GM21737 (cell line): Measurements from ENCODE around the gene CCNK.

Experiments
- ATAC-seq: cut with Tn5 transposase; IDR thresholded peaks from one replicate; pipeline ENCODE4 v1.9.1; 2021; ENCODE audit warnings: mild to moderate bottlenecking, moderate library complexity; ENCODE audit not compliant: unreplicated experiment

The CCNK gene

GRCh38 chr14:99532310-99532709, 51.1 kb downstream of the CCNK start:
- ATAC-seq = no peak

GRCh38 chr14:99534333-99534732, 53.1 kb downstream of the CCNK start:
- no peak for ATAC-seq

GRCh38 chr14:99534863-99535262, 53.7 kb downstream of the CCNK start:
- ATAC-seq = no peak

DNA sequence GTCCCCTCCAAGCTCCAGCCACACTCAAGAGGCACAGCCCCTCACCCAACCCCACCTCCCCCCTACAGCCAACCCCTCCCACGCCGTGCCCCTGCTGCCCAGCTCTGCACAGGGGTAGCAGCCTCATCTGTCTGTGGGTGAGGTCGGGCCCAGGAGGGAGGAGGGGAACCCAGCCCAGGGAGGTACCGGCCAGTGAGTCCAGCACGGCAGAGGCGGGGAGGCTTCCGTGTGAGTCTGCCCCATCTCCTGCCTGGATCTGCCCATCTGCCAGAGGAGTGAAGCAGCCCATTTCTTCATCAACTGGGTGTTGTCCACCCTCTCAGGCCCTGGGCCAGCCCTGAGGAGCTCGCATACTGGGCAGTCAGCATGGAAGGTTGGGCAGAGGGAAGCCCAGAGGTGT, 54.2 kb downstream of the CCNK start:
- ATAC-seq = no peak

- no peak for ATAC-seq
These were observed 54.9 kb downstream of the CCNK start for GRCh38 chr14:99535908-99536778.

- ATAC-seq = no peak
These were observed 56.2 kb downstream of the CCNK start for GRCh38 chr14:99537399-99537798.

- ATAC-seq = no peak
These were observed 57.1 kb downstream of the CCNK start for GRCh38 chr14:99538275-99538674.

GRCh38 chr14:99538733-99539132, 57.5 kb downstream of the CCNK start:
- ATAC-seq = no peak

DNA sequence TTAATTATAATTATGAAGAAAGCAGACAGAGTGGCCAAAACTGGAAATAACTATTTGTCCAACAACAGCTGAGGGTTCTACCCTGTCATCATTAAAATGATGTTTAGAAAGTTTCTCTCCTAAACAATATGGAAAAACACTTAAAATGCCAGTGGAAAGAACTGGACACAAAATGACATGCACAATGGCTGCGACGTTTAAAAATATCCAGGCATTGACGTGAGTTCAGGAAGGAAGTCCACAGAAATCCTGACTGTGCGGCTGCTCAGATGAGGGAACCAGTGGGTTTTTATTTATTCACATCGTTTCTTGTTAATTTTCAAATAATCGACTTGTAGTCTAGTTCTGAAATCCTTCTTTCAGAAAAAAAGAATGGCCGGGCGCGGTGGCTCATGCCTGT, 58.3 kb downstream of the CCNK start:
- ATAC-seq = no peak

GRCh38 chr14:99540196-99541032, 59.2 kb downstream of the CCNK start:
- ATAC-seq = no peak

DNA sequence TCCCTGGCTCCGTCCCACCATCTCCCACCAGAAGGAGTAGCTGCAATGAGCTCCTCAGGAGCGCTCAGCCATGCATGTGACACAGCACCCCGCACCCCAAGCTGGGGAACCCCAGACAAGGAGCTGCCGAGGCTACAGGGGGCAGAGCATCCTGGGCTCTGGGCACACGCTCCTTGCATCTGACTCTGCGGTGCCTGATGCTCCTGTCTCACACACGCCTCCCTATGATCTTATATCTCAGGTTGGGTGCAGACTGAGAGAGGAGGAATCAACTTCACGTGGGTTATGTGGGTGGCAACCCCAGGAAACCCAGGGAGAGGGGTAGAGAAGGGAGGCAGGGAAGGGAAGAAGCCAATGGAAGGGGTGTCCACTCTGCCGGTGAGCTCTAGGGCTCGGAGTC, 60.0 kb downstream of the CCNK start:
- no peak for ATAC-seq

DNA sequence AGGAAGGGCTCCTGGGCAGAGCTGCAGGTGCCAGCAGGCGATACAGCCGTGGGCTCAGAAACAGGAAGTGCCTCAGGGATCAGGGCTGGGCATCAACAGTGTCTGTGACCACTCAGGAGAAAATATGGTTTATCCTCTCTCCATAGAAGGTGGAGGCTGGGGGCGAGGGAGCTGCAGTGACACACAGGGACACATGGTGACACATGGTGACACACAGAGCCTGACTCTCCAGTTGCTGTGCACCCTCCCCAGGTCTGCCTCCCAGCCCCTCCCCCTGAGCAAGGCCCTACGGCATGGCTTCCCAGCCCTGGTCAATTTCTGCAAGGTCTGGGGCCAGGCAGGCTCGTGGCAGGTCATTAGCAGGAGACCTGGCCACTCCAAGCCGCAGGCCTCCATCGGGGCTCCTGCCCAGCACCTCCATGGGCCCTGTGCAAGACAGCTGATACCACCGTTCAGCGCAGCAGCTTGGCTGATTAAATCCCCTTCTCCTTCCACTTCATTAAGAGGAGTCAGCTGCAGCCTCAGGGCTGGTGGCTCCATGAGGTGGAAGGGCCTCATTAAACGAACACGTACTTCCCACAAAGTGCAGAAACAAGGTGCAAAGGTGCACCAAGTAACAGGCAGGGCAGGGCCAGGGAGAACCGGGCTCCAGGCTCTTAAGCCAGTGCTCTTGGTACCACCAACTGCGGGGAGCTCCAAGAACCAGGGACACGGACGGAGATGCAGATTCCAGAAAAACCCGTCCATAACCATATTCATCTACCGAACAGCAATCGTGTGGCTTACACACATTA, 60.7 kb downstream of the CCNK start:
- no peak for ATAC-seq

- ATAC-seq = no peak
These were observed 61.4 kb downstream of the CCNK start for GRCh38 chr14:99542566-99542965.

DNA sequence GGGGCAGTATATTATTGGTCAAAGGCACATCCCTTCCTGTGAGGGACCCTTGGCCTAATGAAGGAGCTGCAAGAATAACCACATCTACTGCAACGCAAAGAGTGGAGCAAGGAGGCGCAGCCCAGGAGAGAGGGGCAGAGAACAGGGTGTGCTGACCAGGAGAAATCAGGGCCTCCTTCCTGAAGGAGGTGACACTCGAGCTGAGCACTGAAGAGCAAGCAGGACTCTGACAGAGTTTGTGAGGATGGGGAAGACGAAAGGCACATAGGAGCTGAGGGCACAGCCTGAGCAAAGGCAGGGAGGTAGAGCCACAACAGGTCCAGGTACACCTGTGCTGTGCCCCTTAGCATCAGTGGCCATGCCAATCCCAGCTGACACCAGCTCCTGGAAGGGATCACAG, 62.2 kb downstream of the CCNK start:
- no peak for ATAC-seq

- no peak for ATAC-seq
These were observed 62.8 kb downstream of the CCNK start for GRCh38 chr14:99543985-99544384.

DNA sequence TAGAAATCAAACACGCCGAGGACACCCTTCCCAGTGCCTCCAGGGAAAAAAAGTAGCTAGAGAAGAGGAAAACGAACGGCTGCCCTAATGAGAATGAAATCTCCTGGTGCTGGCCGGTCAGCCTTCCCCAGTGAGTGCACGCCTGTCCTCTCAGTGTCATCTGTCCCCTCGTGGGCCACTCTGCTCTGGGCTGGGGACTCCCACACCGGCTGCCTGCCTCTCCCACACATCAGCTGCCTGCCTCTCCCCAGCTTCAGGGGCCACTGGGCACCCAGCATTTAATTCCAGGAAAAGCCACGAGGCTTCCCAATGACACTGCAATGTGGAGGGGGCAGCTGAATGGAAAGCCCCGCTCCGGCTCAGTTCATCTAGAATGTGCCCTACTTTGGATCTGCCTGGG, 63.8 kb downstream of the CCNK start:
- ATAC-seq = no peak

- ATAC-seq = no peak
These were observed 64.4 kb downstream of the CCNK start for GRCh38 chr14:99545586-99545985.

DNA sequence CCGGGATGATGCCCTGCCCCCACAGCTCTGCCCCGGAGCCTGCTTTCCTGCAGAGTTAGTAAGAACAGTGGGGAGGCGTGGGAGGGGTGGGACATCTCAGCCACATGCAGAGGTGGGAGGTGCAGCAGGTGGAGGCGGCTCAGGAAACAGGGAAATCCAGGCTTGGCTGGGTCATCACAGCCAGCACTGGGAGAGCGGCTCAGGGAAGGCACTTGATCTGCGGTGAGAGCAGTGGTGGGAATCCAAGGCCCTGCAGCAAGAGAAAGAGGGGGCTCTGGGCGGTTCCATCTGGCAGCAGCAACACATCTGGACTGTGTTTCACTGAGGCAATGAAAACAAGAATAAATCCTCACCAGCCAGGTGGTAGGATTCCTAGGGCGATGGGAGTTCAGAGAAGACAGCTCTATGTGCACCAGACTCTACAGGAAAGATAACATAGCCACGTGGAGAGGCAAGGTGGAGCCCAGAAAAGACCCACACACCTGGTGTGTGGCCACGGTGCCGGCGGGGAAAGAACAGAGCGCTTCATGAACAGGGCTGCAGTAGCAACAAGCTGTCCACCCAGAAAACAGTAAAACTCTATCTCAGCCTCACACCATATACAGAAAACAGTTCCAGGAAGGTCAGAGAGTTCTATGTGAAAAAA, 65.1 kb downstream of the CCNK start:
- ATAC-seq = no peak

- ATAC-seq = no peak
These were observed 67.0 kb downstream of the CCNK start for GRCh38 chr14:99548255-99548654.

DNA sequence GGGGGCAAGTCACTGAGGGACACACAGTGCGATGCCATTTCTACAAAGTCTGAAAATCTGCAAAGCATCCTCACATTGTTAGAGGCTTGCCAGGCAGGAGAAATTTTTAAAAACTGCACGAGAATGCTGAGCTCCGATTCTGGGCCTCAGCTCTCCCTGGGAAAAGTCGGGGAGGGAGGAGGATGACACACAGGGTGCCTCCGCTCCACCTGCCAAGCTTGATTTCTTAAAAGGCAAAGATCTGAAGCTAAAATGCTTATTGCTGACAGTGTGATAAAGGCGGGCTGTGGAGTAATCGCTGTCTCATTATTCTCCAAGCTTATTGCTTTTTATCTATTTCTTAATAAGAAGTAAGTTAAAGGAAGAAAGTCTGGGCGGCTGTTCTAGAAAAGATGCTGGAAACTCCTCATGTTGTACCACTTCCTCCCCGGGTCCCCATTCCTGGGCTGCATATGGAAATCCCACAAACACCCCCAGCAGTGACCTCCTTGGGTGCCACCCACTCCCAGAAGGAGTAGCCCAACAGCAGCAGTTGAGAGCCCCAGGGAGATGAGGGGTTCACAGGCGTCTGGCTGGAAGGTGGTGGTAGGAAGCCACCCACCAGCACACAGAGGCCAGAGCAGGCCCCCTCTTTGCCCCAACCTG, 67.8 kb downstream of the CCNK start:
- no peak for ATAC-seq
